ENCODE data around the gene CNTN4.

GRCh38 chr3:2968475-2968874 is 869.8 kb downstream of the CNTN4 start:
- TF ChIP-seq CTCF (IDR thresholded peaks at IDR 0.05; ENCODE audit: low read depth, low read length) (no peak), EZH2phosphoT487 (IDR thresholded peaks at IDR 0.05; ENCODE audit: low read depth) (no peak)

Data from OCI-LY3 (cell line).